ENCODE results near the gene RAB35. TPM values are rescaled to one million over a fixed set of nuclear protein-coding genes. Genes with fewer than 3 reads are reported as not detected.
"Not testable (repeated sequence)": the region's sequence is repeated elsewhere in the genome, so short reads cannot be mapped to it uniquely, and the experiment has no call there.

The RAB35 gene
- total RNA-seq, 1 experiment from 2014 or later = 57.9 TPM

DNA sequence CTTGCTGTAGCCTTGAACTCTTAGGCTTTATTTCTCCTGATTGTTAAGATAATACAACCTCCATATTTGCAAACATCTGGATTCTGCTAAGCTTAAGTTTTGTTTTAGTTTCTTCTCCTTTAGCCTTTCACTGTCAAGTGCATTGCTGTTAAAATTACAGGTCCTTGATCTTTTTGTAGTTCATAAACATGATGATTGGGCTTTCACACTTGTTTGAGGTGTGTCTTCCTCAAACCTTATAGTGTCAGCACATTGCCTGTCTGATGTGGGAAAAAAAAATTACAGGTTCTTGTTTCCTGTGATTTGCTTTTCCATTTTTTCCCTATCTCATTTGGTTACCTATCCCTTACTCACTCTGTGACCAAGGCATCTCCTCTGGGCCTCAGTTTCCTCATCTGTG lies 68.3 kb downstream of the RAB35 start:
- TF ChIP-seq EZH2 (IDR thresholded peaks at IDR 0.05; ENCODE audit: borderline replicate concordance, low read depth, low read length, poor library complexity, severe bottlenecking) = no peak
- TF ChIP-seq, protein P1, sequence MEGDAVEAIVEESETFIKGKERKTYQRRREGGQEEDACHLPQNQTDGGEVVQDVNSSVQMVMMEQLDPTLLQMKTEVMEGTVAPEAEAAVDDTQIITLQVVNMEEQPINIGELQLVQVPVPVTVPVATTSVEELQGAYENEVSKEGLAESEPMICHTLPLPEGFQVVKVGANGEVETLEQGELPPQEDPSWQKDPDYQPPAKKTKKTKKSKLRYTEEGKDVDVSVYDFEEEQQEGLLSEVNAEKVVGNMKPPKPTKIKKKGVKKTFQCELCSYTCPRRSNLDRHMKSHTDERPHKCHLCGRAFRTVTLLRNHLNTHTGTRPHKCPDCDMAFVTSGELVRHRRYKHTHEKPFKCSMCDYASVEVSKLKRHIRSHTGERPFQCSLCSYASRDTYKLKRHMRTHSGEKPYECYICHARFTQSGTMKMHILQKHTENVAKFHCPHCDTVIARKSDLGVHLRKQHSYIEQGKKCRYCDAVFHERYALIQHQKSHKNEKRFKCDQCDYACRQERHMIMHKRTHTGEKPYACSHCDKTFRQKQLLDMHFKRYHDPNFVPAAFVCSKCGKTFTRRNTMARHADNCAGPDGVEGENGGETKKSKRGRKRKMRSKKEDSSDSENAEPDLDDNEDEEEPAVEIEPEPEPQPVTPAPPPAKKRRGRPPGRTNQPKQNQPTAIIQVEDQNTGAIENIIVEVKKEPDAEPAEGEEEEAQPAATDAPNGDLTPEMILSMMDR (conservative IDR thresholded peaks at IDR 0.05; ENCODE audit: low read depth, low read length) = no peak
- Histone ChIP-seq H3K9me3 (ENCODE audit: low read depth, low read length, poor library complexity, severe bottlenecking) (no peaks in the 10 kb centered on the region), H3K36me3 (ENCODE audit: insufficient read depth, low read length, poor library complexity, severe bottlenecking) (no peaks in the 10 kb centered on the region), H3K27me3 (replicated peaks; ENCODE audit: insufficient read depth, low read depth, low read length, poor library complexity) (no peaks in the 10 kb centered on the region), H3K4me1 (ENCODE audit: insufficient read depth, low read length, poor library complexity, severe bottlenecking) (no peaks in the 10 kb centered on the region), H3K4me3 (ENCODE audit: low read depth, low read length, poor library complexity, severe bottlenecking) (no peak overlapping the region), H3K27ac (ENCODE audit: low read depth, low read length, poor library complexity, severe bottlenecking) (no peak overlapping the region)
- ChIA-PET POLR2A (ENCODE audit: low non-redundant PET) (no interaction called here), CTCF (no interaction called here)
- no peak for DNase-seq (ENCODE audit: low spot score)
- intact Hi-C loops (cut with micrococcal nuclease; ENCODE audit: unreplicated experiment) = no loop called here
- no TSS peak for BruUV-seq (replicated peaks)

DNA sequence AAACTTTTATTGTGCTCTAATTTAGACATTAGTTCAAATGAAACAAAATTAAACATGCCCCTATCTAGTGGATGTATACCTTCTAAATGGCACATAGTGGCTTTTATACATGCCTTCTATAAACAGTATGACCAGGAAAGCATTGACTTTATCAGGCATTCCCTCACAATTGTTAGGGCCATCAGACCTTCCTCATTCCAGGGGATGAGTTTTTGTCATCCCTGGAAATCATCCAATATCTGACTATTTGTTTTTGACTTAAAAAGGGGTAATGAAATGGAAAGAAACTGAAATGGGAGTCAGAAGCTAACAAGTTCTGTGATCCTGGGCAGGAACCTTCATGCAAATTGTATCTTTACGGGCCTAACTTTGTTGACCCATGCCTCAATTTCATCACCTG lies 69.5 kb downstream of the RAB35 start:
- CTCF ChIA-PET = no interaction called here
- Histone ChIP-seq H3K4me3 (ENCODE audit: low read depth, low read length, poor library complexity, severe bottlenecking) (no peak overlapping the region), H3K27ac (ENCODE audit: low read depth, low read length, poor library complexity, severe bottlenecking) (no peak overlapping the region), H3K27me3 (replicated peaks; ENCODE audit: insufficient read depth, low read depth, low read length, poor library complexity) (no peaks in the 10 kb centered on the region), H3K4me1 (ENCODE audit: insufficient read depth, low read length, poor library complexity, severe bottlenecking) (no peaks in the 10 kb centered on the region), H3K9me3 (ENCODE audit: low read depth, low read length, poor library complexity, severe bottlenecking) (no peaks in the 10 kb centered on the region), H3K36me3 (ENCODE audit: insufficient read depth, low read length, poor library complexity, severe bottlenecking) (no peaks in the 10 kb centered on the region)
- POLR2A ChIA-PET (ENCODE audit: low non-redundant PET) = no interaction called here
- intact Hi-C loops (cut with micrococcal nuclease; ENCODE audit: unreplicated experiment) = no loop called here
- TF ChIP-seq, protein P1 (conservative IDR thresholded peaks at IDR 0.05; ENCODE audit: low read depth, low read length) = no peak
- TF ChIP-seq EZH2 (IDR thresholded peaks at IDR 0.05; ENCODE audit: borderline replicate concordance, low read depth, low read length, poor library complexity, severe bottlenecking) = no peak
- no peak for DNase-seq (ENCODE audit: low spot score)
- no TSS peak for BruUV-seq (replicated peaks)

DNA sequence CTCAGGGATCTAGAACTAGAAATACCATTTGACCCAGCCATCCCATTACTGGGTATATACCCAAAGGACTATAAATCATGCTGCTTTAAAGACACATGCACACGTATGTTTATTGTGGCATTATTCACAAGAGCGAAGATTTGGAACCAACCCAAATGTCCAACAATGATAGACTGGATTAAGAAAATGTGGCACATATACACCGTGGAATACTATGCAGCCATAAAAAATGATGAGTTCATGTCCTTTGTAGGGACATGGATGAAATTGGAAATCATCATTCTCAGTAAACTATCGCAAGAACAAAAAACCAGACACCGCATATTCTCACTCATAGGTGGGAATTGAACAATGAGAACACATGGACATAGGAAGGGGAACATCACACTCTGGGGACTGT lies 71.2 kb downstream of the RAB35 start:
- CTCF ChIA-PET; intact Hi-C loops (cut with micrococcal nuclease; ENCODE audit: unreplicated experiment); H3K4me1 ChIP-seq (ENCODE audit: insufficient read depth, low read length, poor library complexity, severe bottlenecking); H3K36me3 ChIP-seq (ENCODE audit: insufficient read depth, low read length, poor library complexity, severe bottlenecking); H3K27me3 ChIP-seq (replicated peaks; ENCODE audit: insufficient read depth, low read depth, low read length, poor library complexity); BruUV-seq (replicated peaks); H3K4me3 ChIP-seq (ENCODE audit: low read depth, low read length, poor library complexity, severe bottlenecking); DNase-seq (ENCODE audit: low spot score); POLR2A ChIA-PET (ENCODE audit: low non-redundant PET); H3K9me3 ChIP-seq (ENCODE audit: low read depth, low read length, poor library complexity, severe bottlenecking); H3K27ac ChIP-seq (ENCODE audit: low read depth, low read length, poor library complexity, severe bottlenecking): not testable (repeated sequence)

Small RNA genes within 50 kb of the gene (microRNA-seq; reads per million reads assigned to microRNA genes)
- 4.6 reads per million, percentile 14 among the genes with 10 or more reads in this experiment for gene MIR4498

Other genes starting within 250 kb of the RAB35 start
- 62.4 and 73.7 TPM in 2 replicates for gene CIT, start 239.4 kb downstream of the RAB35 start, total RNA-seq (2021)
- 1.0 and 2.4 TPM in 2 replicates for gene BICDL1, start 127.5 kb downstream of the RAB35 start, total RNA-seq (2021)
- 129 and 131 TPM in 2 replicates for gene GCN1, start 78.0 kb upstream of the RAB35 start, total RNA-seq (2021)
- 1,951 and 2,047 TPM in 2 replicates for gene RPLP0, start 84.4 kb upstream of the RAB35 start, total RNA-seq (2021)
- 110 and 127 TPM in 2 replicates for gene PXN, start 149.0 kb upstream of the RAB35 start, total RNA-seq (2021)
- 2,640 and 2,668 TPM in 2 replicates for gene RNU4-2, start 175.2 kb upstream of the RAB35 start, total RNA-seq (2021)
- 1,130 and 1,293 TPM in 2 replicates for gene RNU4-1, start 176.5 kb upstream of the RAB35 start, total RNA-seq (2021)
- 3.7 and 4.8 TPM in 2 replicates for gene SIRT4, start 185.6 kb upstream of the RAB35 start, total RNA-seq (2021)
- not detected in 2 replicates for gene PLA2G1B, start 211.0 kb upstream of the RAB35 start, total RNA-seq (2021)

Measured in A673 (cell line).